MM.1S (cell line): ENCODE measurements around the gene FAXDC2.

Experiments used
- CTCF ChIP-seq: fragments of 300-600 bp; sonication (generic); IDR thresholded peaks from 2 replicates; pipeline ENCODE4 v1.5.1; 2016; ENCODE audit warnings: antibody characterized with exemption, low read length, mixed read lengths
- EZH2 ChIP-seq: fragments of 300-600 bp; sonication (generic); optimal IDR thresholded peaks from 2 replicates; pipeline ENCODE3; 2017; ENCODE audit warnings: low read depth, mild to moderate bottlenecking, antibody characterized with exemption, low read length, mixed read lengths

GRCh38 chr5:154899151-154899816 lies 48.9 kb upstream of the FAXDC2 start:
- TF ChIP-seq CTCF (no peak), EZH2 (no peak)
